NCI-H446 (cell line): Measurements from ENCODE around the gene C1orf210.

Source experiments
- DNase-seq, 2 experiments: peaks; one replicate each; lab custom pipeline; 2025; lab: John Stamatoyannopoulos, UW

Gene C1orf210

DNA sequence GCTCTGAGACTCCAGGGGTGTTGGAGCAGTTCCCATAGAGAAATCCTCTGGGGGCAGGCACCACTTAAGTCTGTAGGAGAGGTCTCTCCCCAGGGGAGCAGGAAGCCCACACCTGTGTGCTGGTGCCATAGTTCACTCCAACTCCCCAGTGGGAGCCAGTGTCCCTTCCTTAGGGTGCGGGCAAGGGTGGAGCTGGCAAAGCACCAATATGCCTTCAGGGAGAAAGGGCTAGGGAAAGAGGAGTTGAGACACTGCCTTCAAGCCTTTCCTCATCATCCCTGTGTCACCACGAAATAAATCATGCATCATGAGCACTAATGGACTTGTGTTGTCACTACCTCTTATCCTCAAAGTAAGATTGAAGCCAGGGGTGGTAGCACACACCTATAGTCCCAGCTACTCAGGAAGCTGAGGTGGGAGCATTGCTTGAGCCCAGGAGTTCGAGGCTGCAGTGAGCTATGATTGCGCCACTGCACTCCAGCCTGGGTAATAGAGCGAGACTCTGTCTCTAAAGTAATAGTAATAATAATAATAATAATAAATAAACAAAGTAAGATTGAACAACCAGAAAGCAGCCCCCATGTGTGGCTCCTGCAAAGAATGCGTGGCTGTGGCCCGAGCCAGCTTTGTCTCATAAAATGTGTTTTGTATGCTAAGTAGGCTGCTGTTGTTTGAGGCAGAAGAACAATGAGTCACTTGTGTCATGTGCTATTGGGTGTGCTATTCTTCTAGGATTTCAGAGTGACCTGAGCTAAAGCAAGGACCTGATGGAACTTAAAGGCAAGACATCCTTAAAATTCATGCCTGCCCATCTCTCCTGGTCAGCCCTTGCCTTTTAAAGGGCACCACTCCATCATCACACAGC is 8.7 kb upstream of the C1orf210 start:
- no peak for DNase-seq

DNA sequence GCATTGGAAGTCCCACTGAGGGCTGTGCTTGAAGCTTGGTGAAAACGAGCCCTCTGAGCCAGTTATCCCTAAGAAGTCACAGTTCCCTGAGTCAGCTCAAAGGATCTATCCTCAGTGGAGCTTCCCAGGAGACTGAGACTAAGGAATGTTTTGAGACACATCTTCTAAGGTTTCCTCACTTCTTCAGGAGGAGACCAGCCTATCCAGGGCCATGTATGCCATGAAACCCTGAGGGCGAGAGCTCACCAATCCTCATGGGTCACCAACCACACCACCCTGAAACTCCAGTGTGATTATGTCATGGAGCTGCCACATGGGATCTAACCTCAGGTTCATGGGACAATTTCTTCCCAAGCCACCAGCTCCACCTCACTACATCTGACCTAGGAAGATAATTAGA is 7.8 kb upstream of the C1orf210 start:
- no peak for DNase-seq

DNA sequence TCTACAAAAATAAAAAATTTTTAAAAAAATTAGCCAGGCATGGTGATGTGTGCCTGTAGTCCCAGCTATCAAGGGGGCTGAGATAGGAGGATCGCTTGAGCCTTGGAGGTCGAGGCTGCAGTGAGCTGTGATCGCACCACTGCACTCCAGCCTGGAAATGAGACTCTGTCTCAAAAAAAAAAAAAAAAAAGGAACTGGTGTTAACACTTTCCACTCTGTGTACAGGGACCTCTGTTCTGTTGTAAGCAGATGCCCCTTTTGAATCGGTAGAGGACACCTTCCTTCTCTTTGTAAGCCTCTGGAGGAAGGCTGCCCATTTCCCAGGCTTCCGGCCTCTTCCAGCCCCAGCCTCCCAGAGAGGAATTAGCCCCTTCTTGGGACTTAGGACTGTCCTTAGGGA is 7.3 kb upstream of the C1orf210 start:
- no peak for DNase-seq

- DNase-seq, result no peak
Observed at GRCh38 chr1:43292216-43292615, 6.8 kb upstream of the C1orf210 start.

- DNase-seq, result no peak
Observed at GRCh38 chr1:43288785-43289706, 3.7 kb upstream of the C1orf210 start.

GRCh38 chr1:43288058-43288784 is 2.8 kb upstream of the C1orf210 start:
- DNase-seq, result no peak

DNA sequence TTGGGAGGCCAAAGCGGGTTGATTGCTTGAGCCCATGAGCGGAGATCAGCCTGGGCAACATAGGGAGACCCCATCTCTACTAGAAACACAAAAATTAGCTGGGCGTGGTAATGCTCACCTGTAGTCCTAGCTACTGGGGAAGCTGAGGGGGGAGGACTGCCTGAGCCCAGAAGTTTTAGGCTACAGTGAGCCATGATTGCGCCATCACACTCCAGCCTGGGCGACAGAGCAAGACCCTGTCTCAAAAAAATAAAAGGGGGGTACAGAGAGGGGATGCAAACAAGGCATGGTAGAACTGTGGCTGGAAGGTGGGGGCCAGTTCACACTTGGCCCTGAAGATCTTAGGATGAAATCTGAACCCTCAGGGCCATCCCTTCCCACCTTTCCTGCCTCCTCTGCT is 1.2 kb upstream of the C1orf210 start:
- no peak for DNase-seq

- DNase-seq, result no peak
Observed at GRCh38 chr1:43286115-43286514, 734 bp upstream of the C1orf210 start.

- no peak for DNase-seq
Observed at GRCh38 chr1:43284546-43285110, 753 bp downstream of the C1orf210 start.

GRCh38 chr1:43284065-43284464 is 1.3 kb downstream of the C1orf210 start:
- DNase-seq, result no peak

DNA sequence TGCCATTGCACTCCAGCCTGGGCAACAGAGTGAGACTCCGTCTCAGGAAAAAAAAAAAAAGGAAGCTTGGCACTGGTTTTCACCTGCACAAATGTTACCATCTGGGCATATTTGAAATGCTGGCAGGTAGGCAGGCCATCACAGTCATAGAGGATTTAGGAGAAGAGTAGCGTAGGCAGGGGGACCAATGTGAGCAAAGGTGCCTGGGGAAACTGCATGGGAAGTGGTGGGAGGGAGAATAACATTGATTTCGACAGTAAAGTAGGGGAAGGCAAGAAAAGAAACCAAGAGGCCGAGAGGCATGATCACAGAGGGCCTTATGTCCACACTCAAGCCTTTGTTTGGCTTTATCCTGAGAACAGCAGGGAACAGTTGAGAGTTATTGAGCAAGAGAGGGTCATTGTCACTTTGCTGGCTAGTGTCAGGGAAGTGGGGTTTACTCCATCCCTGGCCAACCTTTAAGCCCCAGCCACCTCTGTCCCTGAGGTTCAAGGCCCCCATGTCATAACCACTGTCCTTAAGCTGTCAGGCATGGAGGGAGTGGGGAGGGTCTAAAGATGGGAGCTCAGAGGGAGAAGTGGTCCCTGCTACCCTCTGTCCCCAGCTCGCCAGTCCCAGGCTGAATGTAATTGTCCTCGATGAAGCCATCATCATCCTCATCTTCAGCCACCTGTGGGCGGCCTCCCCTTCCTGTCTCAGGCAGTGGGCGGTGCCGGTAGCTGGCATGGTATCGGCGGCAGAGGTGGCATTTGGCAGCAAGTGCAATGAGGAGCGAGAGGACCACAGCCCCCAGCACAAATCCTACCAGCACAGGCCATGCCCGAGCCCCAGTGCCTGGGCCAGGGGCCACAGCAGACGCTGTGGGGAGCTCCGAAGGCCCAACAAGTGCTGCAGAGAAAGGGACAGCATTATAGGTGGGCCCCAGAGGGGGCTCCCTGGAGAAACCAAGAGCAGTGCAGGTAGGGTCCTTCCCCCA is 2.9 kb downstream of the C1orf210 start:
- DNase-seq, result no peak

DNA sequence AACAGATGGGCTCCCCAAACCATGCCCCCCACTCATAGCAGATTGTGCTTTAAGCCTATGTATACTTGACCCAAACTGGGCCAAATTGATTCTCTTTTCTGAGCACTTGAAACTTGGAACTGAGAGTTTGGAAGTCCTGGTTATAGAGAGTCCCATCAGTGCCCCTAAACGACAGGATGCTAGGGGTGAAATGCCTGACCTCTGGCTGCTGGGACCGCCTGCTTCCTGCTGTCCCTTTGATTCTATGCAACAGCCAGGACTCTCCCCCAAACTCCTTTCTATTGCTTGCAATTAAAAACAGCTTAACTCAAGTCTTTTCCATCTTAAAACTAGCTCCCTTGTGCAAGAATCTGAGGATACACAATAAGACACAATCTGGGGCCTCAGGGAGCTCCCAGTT is 4.7 kb downstream of the C1orf210 start:
- no peak for DNase-seq

- no peak for DNase-seq
Observed at GRCh38 chr1:43279666-43280065, 5.7 kb downstream of the C1orf210 start.

GRCh38 chr1:43279161-43279560 is 6.2 kb downstream of the C1orf210 start:
- DNase-seq, result no peak

GRCh38 chr1:43277116-43277876 is 8.1 kb downstream of the C1orf210 start:
- DNase-seq, result no peak

GRCh38 chr1:43276673-43277072 is 8.7 kb downstream of the C1orf210 start:
- no peak for DNase-seq

DNA sequence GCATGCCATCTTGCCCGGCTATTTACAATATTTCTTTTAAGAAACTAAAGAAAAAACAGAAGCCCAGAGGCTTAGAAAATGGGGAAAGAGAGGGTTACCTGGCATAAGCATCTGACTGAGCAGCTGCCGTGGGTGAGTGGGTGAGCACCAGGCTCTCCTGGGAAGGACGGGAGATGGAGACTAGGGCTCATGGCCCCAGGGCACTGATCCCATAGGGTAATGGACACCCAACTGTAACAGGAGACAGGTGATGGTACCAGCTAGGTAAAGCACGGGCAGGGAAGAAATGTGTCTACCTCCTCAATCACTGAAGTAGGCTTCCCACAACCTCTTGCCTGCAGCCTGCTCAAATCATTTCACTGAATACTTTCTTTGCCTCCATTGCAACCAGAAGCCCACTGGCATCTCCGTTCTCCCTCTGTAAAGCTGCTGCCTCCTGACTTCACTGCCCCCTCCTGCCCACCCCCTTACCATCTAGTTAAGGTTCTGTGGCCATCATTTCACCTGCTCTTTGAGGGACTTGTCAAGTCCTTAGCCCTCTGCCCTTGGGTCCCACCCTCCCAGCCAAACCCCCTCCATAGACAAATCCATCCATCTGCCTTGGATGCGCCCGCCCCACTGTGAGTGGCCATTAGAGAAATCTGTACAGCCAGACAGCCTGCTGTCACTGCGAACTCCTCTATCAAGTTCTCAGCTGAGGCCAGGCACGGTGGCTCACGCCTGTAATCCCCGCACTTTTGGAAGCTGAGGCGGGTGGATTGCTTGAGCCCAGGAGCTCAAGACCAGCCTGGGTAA is 9.4 kb downstream of the C1orf210 start:
- DNase-seq, result no peak

DNA sequence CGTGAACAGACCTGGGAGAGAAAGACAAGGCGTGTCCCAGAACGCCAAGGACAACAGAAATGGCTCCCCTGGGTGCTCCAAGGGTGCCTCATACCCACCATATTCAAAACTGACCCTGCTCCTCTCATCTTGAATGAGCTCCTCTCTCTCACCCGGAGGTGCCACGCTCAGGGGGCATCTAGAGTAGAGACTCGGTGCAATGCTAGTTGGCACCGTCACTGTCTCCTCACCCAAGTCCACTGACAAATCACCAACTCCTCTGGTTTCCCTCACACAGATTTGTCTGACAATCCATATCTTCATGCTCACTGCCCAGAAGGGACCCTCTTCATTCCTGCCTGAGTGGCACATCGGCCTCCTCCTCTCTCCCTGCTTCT is 10.6 kb downstream of the C1orf210 start:
- DNase-seq, result no peak

GRCh38 chr1:43274125-43274803 is 11.1 kb downstream of the C1orf210 start:
- DNase-seq, result peak in 1 of 2 experiments; percentile 13
